Stimulated activated CD8-positive, alpha-beta memory T cell treated with anti-CD3 and anti-CD28 coated beads, Interleukin-15, amount 100 ng/mL, for 4 hours (primary cell): Measurements from ENCODE around the gene PODN.

ENCODE experiments used
- DNase-seq, 2 donors: peaks; one replicate each; pipeline ENCODE4 v3.0.0-alpha.2; 2020; ENCODE audit warnings: low read depth in 2 of 2

Gene PODN

DNA sequence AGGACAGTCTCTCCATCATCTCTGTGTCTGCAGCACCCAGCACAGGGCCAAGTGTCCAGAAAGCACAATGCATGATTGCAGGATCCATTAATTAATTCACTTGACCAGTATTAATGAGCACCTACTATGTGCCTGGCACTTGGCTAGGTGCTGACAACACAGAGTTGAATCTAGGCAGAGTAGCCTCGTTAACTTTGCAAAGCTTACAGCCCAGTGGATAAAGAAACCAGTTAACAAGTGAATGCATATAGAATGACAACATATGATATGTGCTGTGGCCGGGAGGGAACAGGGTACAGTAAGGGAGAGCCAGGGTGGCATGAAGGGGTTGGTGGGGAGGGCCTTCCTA, 69.6 kb downstream of the PODN start:
- no peak for DNase-seq

DNA sequence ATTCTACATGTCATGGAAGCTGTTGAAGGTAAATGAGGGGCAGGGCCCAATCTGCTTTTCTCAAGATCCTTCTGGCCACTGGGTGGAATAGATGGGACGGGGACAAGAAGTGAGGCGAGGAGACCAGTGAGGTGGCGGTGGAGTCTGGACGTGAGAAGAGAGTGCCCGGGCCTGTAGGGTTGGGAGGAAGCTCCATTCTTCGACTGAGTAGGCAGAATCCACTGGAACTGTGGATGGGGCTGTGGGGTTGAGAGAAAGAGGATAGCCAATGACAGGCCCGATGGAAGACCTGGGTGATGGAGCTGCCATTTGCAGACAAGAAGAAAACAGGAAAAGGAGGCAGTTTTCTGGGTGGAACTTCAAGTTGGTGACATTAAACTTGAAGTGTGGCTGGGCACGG, 70.2 kb downstream of the PODN start:
- no peak for DNase-seq

DNA sequence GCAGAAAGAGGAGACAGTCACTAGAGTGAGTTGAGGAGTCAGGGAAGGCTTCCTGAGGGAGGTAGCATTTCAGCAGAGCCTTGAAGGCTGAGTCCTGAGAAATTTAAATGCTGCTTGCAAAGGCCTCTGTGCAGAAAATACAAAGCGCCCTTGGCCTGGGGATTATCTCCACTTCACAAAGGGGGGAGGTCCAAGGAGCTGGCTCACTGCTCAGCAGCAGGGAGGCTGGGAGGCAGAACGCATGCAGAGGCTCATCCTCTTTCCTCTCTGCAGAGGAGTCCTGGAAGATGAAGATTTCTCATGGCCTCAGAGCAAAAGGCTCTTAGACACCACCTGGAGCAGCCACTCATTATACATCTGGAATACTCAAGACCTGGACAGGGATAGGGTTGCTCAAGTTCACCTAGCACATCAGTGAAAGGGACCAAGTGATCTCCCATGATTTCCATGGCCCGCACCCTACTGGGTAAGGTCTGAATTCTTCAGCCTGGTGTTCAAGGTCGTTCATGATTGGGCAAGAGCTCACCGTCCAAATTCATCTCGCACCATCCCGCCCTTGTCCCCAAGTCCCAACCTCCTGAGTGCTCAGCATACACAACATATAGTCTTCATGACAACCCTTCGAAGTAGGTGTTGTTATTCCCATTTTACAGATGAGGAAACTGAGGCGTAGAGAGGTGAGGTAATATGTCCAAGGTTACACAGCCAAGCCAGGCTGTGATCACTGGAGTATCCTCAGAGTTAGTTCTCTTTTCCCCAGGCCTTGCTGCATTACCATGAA, 71.4 kb downstream of the PODN start:
- DNase-seq = no peak

DNA sequence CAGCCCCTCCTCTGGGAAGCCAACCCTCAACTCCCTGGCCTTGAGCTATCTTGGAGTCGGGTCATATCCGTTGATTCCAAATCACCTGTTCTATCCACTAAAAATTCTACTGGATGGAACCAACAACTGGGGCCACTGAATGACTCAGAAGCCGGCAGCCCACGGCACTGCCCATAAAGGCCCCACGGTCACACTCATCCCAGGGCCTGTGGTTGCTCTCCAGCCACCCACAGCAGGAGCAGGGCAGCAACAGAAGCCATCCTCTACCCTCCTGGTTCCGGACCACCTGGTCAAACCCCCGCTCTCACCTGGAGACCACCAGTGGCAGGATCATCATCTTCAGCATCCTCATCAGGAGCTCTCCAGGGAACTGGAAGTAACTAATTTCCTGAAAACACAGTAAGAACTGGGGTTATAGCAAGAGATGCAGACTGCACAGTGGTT, 72.1 kb downstream of the PODN start:
- DNase-seq = no peak
